ENCODE measurements around the gene SORBS1. TPM values are rescaled to one million over a fixed set of nuclear protein-coding genes. Genes with fewer than 3 reads are reported as not detected.

Gene SORBS1
- total RNA-seq, 1 donor from 2014 or later = 5.1 TPM

GRCh38 chr10:95291365-95292039 lies 269.7 kb downstream of the SORBS1 start:
- Mint-ChIP-seq H3K9me3 (ENCODE audit: unreplicated experiment) (no peaks in the 10 kb centered on the region), H3K4me1 (ENCODE audit: low read depth, unreplicated experiment) (peaks cover 20% of the 10 kb centered on the region), H3K4me3 (ENCODE audit: unreplicated experiment) (peak overlapping the region; percentile 80), H3K36me3 (ENCODE audit: low read depth, unreplicated experiment) (peaks cover 4% of the 10 kb centered on the region), H3K27ac (ENCODE audit: unreplicated experiment) (peak overlapping the region; percentile 26), H3K27me3 (ENCODE audit: low read depth, unreplicated experiment) (no peaks in the 10 kb centered on the region)
- H3K9ac ChIP-seq (ENCODE audit: low read length) = peak overlapping the region; percentile 89
- H3K4me1 ChIP-seq (ENCODE audit: insufficient read depth, low read length) = peaks cover 24% of the 10 kb centered on the region
- H3K79me2 ChIP-seq (ENCODE audit: insufficient read depth, low read length) = peaks cover 43% of the 10 kb centered on the region
- H3K4me3 ChIP-seq (ENCODE audit: insufficient read depth, low read depth, low read length) = peak overlapping the region; percentile 63
- DNase-seq (ENCODE audit: low read depth) (no peak), FAIRE-seq (no peak)
- no peaks in the 10 kb centered on the region for H3K27me3 ChIP-seq (ENCODE audit: insufficient read depth, low read length)
- no peaks in the 10 kb centered on the region for H3K9me3 ChIP-seq (ENCODE audit: insufficient read depth, low read depth, low read length)
- no peak overlapping the region for H3K27ac ChIP-seq (ENCODE audit: low read depth, low read length)
- no peak for TF ChIP-seq CTCF (IDR thresholded peaks at IDR 0.05; ENCODE audit: insufficient read depth, low read depth, low read length)
- no peak for TF ChIP-seq EZH2 (IDR thresholded peaks at IDR 0.05; ENCODE audit: insufficient read depth, low read length)
- H3K36me3 ChIP-seq (ENCODE audit: insufficient read depth, low read length) = no peaks in the 10 kb centered on the region
- H2AFZ ChIP-seq (ENCODE audit: low read depth, low read length) = peak overlapping the region; percentile 91
- H3K4me2 ChIP-seq (ENCODE audit: low read length) = peak overlapping the region; percentile 90
- H4K20me1 ChIP-seq (ENCODE audit: insufficient read depth, low read length) = peaks cover 29% of the 10 kb centered on the region

GRCh38 chr10:95290461-95291364 lies 270.5 kb downstream of the SORBS1 start, which contains the start of gene PDLIM1:
Gene PDLIM1 (minus strand): TSS chr10:95291003. CDS start chr10:95290915, 88 bp downstream.
- H3K27me3 ChIP-seq (ENCODE audit: insufficient read depth, low read length) = no peaks in the 10 kb centered on the region
- peak within 1 kb of the TSS; percentile 89 for H3K9ac ChIP-seq (ENCODE audit: low read length)
- peak within 1 kb of the TSS; percentile 91 for H2AFZ ChIP-seq (ENCODE audit: low read depth, low read length)
- peaks cover 50% of the 10 kb centered on the region for H3K79me2 ChIP-seq (ENCODE audit: insufficient read depth, low read length)
- peak within 1 kb of the TSS; percentile 82 for H3K4me3 ChIP-seq (ENCODE audit: insufficient read depth, low read depth, low read length)
- H4K20me1 ChIP-seq (ENCODE audit: insufficient read depth, low read length) = peaks cover 34% of the 10 kb centered on the region
- FAIRE-seq = no peak
- H3K27me3 Mint-ChIP-seq (ENCODE audit: low read depth, unreplicated experiment) = no peaks in the 10 kb centered on the region
- no peaks in the 10 kb centered on the region for H3K36me3 ChIP-seq (ENCODE audit: insufficient read depth, low read length)
- no peak for TF ChIP-seq EZH2 (IDR thresholded peaks at IDR 0.05; ENCODE audit: insufficient read depth, low read length)
- no peak for TF ChIP-seq CTCF (IDR thresholded peaks at IDR 0.05; ENCODE audit: insufficient read depth, low read depth, low read length)
- peak; percentile 16 for DNase-seq (ENCODE audit: low read depth)
- H3K4me3 Mint-ChIP-seq (ENCODE audit: unreplicated experiment) = peak within 1 kb of the TSS; percentile 100
- peak within 1 kb of the TSS; percentile 90 for H3K4me2 ChIP-seq (ENCODE audit: low read length)
- H3K9me3 ChIP-seq (ENCODE audit: insufficient read depth, low read depth, low read length) = no peaks in the 10 kb centered on the region
- no peaks in the 10 kb centered on the region for H3K9me3 Mint-ChIP-seq (ENCODE audit: unreplicated experiment)
- H3K4me1 ChIP-seq (ENCODE audit: insufficient read depth, low read length) = peaks cover 24% of the 10 kb centered on the region
- peaks cover 2% of the 10 kb centered on the region for H3K36me3 Mint-ChIP-seq (ENCODE audit: low read depth, unreplicated experiment)
- H3K4me1 Mint-ChIP-seq (ENCODE audit: low read depth, unreplicated experiment) = peaks cover 24% of the 10 kb centered on the region
- H3K27ac ChIP-seq (ENCODE audit: low read depth, low read length) = peak within 1 kb of the TSS; percentile 63
- peak within 1 kb of the TSS; percentile 98 for H3K27ac Mint-ChIP-seq (ENCODE audit: unreplicated experiment)

All from astrocyte (in vitro differentiated cells and primary cell).